MM.1S (cell line): ENCODE data around the gene TMEFF1.

Experiments used
- EZH2 ChIP-seq: fragments of 300-600 bp; sonication (generic); optimal IDR thresholded peaks from 2 replicates; pipeline ENCODE3; 2017; ENCODE audit warnings: low read depth, mild to moderate bottlenecking, antibody characterized with exemption, low read length, mixed read lengths
- EZH2phosphoT487 ChIP-seq: fragments of 300-600 bp; sonication (generic); IDR thresholded peaks from 2 replicates; pipeline ENCODE4 v1.6.1; 2018; ENCODE audit warnings: antibody characterized with exemption, low read length
- TF ChIP-seq, protein P1 (sequence below): fragments of 300-600 bp; sonication (generic); IDR thresholded peaks from 2 replicates; pipeline ENCODE4 v1.5.1; 2016; ENCODE audit warnings: antibody characterized with exemption, low read length, mixed read lengths

- TF ChIP-seq, protein P1, sequence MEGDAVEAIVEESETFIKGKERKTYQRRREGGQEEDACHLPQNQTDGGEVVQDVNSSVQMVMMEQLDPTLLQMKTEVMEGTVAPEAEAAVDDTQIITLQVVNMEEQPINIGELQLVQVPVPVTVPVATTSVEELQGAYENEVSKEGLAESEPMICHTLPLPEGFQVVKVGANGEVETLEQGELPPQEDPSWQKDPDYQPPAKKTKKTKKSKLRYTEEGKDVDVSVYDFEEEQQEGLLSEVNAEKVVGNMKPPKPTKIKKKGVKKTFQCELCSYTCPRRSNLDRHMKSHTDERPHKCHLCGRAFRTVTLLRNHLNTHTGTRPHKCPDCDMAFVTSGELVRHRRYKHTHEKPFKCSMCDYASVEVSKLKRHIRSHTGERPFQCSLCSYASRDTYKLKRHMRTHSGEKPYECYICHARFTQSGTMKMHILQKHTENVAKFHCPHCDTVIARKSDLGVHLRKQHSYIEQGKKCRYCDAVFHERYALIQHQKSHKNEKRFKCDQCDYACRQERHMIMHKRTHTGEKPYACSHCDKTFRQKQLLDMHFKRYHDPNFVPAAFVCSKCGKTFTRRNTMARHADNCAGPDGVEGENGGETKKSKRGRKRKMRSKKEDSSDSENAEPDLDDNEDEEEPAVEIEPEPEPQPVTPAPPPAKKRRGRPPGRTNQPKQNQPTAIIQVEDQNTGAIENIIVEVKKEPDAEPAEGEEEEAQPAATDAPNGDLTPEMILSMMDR = no peak
- no peak for TF ChIP-seq EZH2
- TF ChIP-seq EZH2phosphoT487 = no peak
These were observed 6.1 kb upstream of the TMEFF1 start for GRCh38 chr9:100466829-100467221.
